ENCODE data around the gene OBSL1.

OBSL1 gene

DNA sequence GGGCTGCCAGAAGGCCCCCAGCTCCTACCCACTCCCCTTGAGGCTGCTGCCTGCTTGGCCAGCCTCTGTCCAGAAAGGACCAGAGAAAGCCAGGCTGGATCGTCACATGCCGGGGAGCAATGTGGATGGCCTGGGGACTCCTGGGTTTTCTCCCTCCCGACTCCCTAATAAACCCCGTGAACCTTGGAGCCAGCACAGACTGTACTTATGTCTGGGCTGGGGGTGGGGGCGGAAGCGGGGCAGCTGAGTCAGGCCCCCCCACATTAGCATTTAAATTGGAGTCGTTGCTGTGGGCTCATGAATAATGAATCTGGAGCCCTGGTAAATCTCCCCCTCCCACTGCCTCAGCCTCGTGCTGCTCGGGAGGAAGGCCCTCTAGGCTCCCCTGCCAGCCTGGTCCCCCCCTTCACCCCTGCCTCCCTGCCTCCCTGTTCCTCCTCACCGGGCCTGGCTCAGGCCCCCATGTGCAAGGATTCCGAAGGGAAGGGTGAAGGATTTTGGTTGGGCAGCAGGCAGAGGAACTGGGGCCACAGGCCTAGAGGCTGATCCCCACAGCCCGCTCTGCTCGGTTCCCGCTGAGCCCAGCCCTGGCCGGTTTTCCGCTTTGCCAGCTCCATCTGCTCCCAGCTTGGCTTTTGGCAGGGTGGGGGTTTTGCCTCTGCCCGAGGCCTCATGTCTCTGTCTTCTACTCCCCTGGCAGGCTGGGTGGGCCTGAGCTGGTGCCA, 64.4 kb downstream of the OBSL1 start:
- FAIRE-seq (no peak), DNase-seq (ENCODE audit: insufficient read length) (no peak)
- TF ChIP-seq TAF1 (IDR thresholded peaks at IDR 0.05; ENCODE audit: borderline replicate concordance, low read depth, low read length) = no peak

DNA sequence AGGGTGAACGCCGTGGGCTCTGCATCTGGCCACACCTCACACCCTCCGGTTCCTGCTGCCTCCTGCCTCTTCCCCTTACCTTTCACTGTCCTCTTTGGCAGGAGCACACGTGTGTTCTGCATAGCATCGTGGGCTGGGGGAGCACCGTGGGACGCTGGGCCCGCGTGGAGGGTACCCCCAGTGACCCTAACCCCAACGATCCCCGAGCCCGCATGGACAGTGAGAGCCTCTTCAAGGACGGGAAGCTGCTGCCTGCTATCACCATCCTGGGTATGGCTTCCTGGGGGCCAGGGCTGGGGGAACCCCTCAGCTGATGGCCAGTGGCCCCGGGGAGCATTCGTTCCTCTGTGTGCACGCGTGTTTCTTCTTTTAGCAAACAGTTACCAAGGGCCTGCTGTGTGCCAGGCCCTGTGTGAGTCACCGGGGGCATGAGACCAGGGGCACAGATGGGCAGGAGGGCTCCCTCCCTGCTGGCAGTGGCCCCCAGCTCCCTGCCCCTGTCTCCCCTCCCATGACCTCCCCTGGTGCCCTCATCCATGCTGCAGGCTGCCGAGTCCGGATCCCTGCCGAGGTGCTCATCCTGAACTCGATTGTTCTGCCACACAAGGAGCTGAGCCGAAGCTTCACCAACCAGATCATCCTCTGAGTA, 65.1 kb downstream of the OBSL1 start:
- TF ChIP-seq POLR2AphosphoS5 (IDR thresholded peaks at IDR 0.05; ENCODE audit: low read depth, low read length) (no peak), POLR2A (IDR thresholded peaks at IDR 0.05; ENCODE audit: low read depth, low read length) (no peak), TAF1 (IDR thresholded peaks at IDR 0.05; ENCODE audit: borderline replicate concordance, low read depth, low read length) (no peak)
- FAIRE-seq (no peak), DNase-seq (ENCODE audit: insufficient read length) (no peak)

DNA sequence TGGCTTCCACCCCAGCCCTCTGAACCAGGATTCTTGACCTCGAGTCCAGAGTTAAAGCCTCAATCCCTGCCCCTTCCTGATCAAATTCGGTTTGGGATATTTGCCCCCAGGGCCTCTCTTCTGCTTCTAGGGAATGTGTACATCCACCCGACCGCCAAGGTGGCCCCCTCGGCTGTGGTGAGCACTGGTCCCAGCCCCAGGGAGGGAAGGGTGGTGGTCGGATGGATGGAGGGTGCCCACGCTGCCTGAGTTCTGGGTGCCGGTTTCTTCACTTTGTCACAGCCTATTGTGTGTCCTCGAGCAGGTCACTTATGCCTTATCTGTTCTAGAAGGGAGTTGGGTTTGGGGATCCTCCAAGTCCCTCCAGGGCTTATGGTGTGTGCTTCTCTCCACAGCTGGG, 65.8 kb downstream of the OBSL1 start:
- no peak for FAIRE-seq

DNA sequence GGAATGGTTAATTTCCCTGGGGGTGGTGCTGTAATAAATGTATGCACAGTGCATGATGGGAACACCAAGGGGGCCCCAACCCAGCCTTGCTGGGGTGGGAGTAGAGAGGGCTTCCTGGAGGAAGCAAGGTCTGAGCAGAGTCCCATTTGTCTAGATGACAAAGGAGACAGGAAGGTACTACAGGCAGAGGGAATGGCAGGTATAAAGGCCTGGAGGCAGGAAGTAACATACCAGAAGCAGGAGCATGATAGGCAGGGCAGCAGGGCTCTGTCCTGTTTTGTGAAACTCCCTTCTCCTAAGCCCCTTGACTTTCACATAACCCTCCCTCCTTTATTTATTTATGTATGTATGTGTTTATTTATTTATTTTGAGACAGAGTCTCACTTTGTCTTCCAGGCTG, 68.7 kb downstream of the OBSL1 start:
- no peak for TF ChIP-seq POLR2A (IDR thresholded peaks at IDR 0.05; ENCODE audit: low read depth, low read length)
- TF ChIP-seq TAF1 (IDR thresholded peaks at IDR 0.05; ENCODE audit: borderline replicate concordance, low read depth, low read length) = no peak
- no peak for TF ChIP-seq POLR2AphosphoS5 (IDR thresholded peaks at IDR 0.05; ENCODE audit: low read depth, low read length)
- DNase-seq (ENCODE audit: insufficient read length) = no peak
- no peak for FAIRE-seq

More for the DNA sequence above, 65.8 kb downstream of the OBSL1 start:
- TF ChIP-seq POLR2A (IDR thresholded peaks at IDR 0.05; ENCODE audit: low read depth, low read length) (no peak), TAF1 (IDR thresholded peaks at IDR 0.05; ENCODE audit: borderline replicate concordance, low read depth, low read length) (no peak), POLR2AphosphoS5 (IDR thresholded peaks at IDR 0.05; ENCODE audit: low read depth, low read length) (no peak)
- no peak for DNase-seq (ENCODE audit: insufficient read length)

DNA sequence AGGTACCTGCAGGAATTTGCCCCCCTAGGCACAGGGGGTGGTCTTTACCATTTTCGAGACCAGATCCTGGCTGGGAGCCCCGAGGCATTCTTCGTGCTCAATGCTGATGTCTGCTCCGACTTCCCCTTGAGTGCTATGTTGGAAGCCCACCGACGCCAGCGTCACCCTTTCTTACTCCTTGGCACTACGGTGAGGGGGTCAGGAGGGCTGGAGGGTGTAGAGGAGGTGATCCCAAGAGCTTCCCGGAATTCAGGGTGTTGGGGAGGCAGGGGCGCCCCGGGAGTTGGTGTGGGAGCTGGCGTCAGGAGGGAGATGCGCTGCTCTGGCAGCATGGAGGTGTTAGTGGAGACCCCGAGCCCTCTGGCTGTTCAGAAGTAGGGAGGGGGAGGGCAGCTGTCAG, 69.5 kb downstream of the OBSL1 start:
- no peak for DNase-seq (ENCODE audit: insufficient read length)
- TF ChIP-seq POLR2A (IDR thresholded peaks at IDR 0.05; ENCODE audit: low read depth, low read length) (no peak), TAF1 (IDR thresholded peaks at IDR 0.05; ENCODE audit: borderline replicate concordance, low read depth, low read length) (no peak), POLR2AphosphoS5 (IDR thresholded peaks at IDR 0.05; ENCODE audit: low read depth, low read length) (no peak)
- no peak for FAIRE-seq
